SK-N-SH (cell line): ENCODE data around the gene MGST2. TPM values are rescaled to one million over a fixed set of nuclear protein-coding genes. Genes with fewer than 3 reads are reported as not detected.

Experiments used
- CTCF ChIA-PET: fragments of 300-600, 350-600 bp; formaldehyde crosslinking; extraction: SDS; loops from one replicate; lab custom pipeline; 2021; lab: Yijun Ruan, JAX
- POLR2A ChIA-PET: fragments of 350-600 bp; sonication (Branson Sonifier 250); formaldehyde crosslinking; extraction: SDS; loops from one replicate; lab custom pipeline; 2020; ENCODE audit warnings: antibody characterized with exemption, inconsistent platforms; lab: Yijun Ruan, JAX
- DNase-seq: peaks from one replicate; pipeline ENCODE4 v3.0.0; 2012
- H2AFZ ChIP-seq: fragments of 200-600 bp; sonication (generic); 2 replicates; pipeline ENCODE4 v1.8.1; 2016; ENCODE audit warnings: antibody characterized with exemption, mild to moderate bottlenecking, low read depth
- H3F3A ChIP-seq: fragments of 200-600 bp; sonication (generic); replicated peaks from 2 replicates; pipeline ENCODE3; 2016; ENCODE audit warnings: antibody characterized with exemption, mild to moderate bottlenecking; ENCODE audit not compliant: insufficient read depth
- H3K27ac ChIP-seq, 2 experiments: fragments of 200-500 bp in 1 of 2; fragments of 200-600 bp in 1 of 2; sonication (Bioruptor generic) in 1 of 2; sonication (generic), shearing (Covaris generic) in 1 of 2; 2 replicates each; pipeline versions ENCODE4 v1.5.1 to v1.6.1; 2014 to 2016; ENCODE audit warnings: low read depth in 2 of 2, inconsistent platforms in 1 of 2, low read length in 1 of 2, mild to moderate bottlenecking in 1 of 2, mixed read lengths in 1 of 2
- H3K27me3 ChIP-seq: fragments of 200-600 bp; sonication (generic), shearing (Covaris generic); 2 replicates; pipeline ENCODE4 v1.6.1; 2016; ENCODE audit warnings: mixed run types; ENCODE audit not compliant: insufficient read depth
- H3K36me3 ChIP-seq, 2 experiments: fragments of 200-500 bp in 1 of 2; fragments of 200-600 bp in 1 of 2; sonication (Bioruptor generic) in 1 of 2; sonication (generic) in 1 of 2; replicated peaks in 1 of 2; 2 replicates each; pipeline versions ENCODE3 to v1.5.1; 2014 to 2016; ENCODE audit warnings: low read length in 1 of 2, mild to moderate bottlenecking in 1 of 2; ENCODE audit not compliant: insufficient read depth in 2 of 2, control insufficient read depth in 1 of 2
- H3K4me1 ChIP-seq, 2 experiments: fragments of 200-500 bp in 1 of 2; fragments of 200-600 bp in 1 of 2; sonication (Bioruptor generic) in 1 of 2; sonication (generic), shearing (Covaris generic) in 1 of 2; 2 replicates each; pipeline versions ENCODE4 v1.5.1 to v1.6.1; 2014 to 2016; ENCODE audit warnings: low read depth in 1 of 2, low read length in 1 of 2, mixed run types in 1 of 2; ENCODE audit not compliant: insufficient read depth in 2 of 2, control insufficient read depth in 1 of 2
- H3K4me2 ChIP-seq: fragments of 200-600 bp; sonication (generic), shearing (Covaris generic); 2 replicates; pipeline ENCODE4 v1.6.1; 2017; ENCODE audit warnings: mixed run types
- H3K4me3 ChIP-seq, 2 experiments: fragments of 200-500 bp in 1 of 2; fragments of 200-600 bp in 1 of 2; sonication (Bioruptor generic) in 1 of 2; sonication (generic), shearing (Covaris generic) in 1 of 2; 2 replicates each; pipeline versions ENCODE4 v1.5.1 to v1.8.1; 2014 to 2016; ENCODE audit warnings: low read depth in 2 of 2, inconsistent platforms in 1 of 2, low read length in 1 of 2, mild to moderate bottlenecking in 1 of 2, mixed read lengths in 1 of 2, moderate library complexity in 1 of 2
- H3K79me2 ChIP-seq: fragments of 200-600 bp; sonication (generic); 2 replicates; pipeline ENCODE4 v1.8.1; 2017; ENCODE audit warnings: mild to moderate bottlenecking; ENCODE audit not compliant: insufficient read depth
- H3K9ac ChIP-seq: fragments of 200-600 bp; sonication (generic); 2 replicates; pipeline ENCODE4 v1.6.1; 2017; ENCODE audit warnings: mixed run types
- H3K9me2 ChIP-seq: fragments of 200-600 bp; sonication (generic); 2 replicates; pipeline ENCODE4 v1.6.1; 2017; ENCODE audit warnings: mixed run types
- H3K9me3 ChIP-seq: fragments of 200-600 bp; sonication (generic); 2 replicates; pipeline ENCODE4 v1.6.1; 2017; ENCODE audit warnings: mixed run types, mild to moderate bottlenecking, moderate library complexity
- H4K20me1 ChIP-seq: fragments of 200-600 bp; sonication (generic); 2 replicates; pipeline ENCODE4 v1.6.1; 2017; ENCODE audit warnings: mild to moderate bottlenecking, mixed run types; ENCODE audit not compliant: insufficient read depth
- CTCF ChIP-seq: fragments of 200-600 bp; sonication (generic); IDR thresholded peaks from 2 replicates; pipeline ENCODE4 v1.6.1; 2017; ENCODE audit warnings: antibody characterized with exemption, mild to moderate bottlenecking, moderate library complexity
- ELF1 ChIP-seq: IDR thresholded peaks from 2 replicates; pipeline ENCODE4 v1.4.0; 2012
- EZH2phosphoT487 ChIP-seq: fragments of 200-600 bp; sonication (generic); IDR thresholded peaks from 2 replicates; pipeline ENCODE4 v1.6.1; 2017; ENCODE audit warnings: low read depth, mixed run types, mild to moderate bottlenecking, antibody characterized with exemption, moderate library complexity, borderline replicate concordance
- FOXM1 ChIP-seq: IDR thresholded peaks from 2 replicates; pipeline ENCODE4 v1.4.0; 2012; ENCODE audit warnings: low read depth, mild to moderate bottlenecking
- GABPA ChIP-seq: IDR thresholded peaks from 2 replicates; pipeline ENCODE4 v1.4.0; 2012; ENCODE audit warnings: low read depth, mild to moderate bottlenecking
- GATA2 ChIP-seq: sonication (generic); formaldehyde crosslinking; IDR thresholded peaks from 2 replicates; pipeline ENCODE4 v1.5.0; 2020; ENCODE audit warnings: mild to moderate bottlenecking, missing genetic modification reagents
- JUND ChIP-seq: IDR thresholded peaks from 2 replicates; pipeline ENCODE4 v1.4.0; 2012
- MAX ChIP-seq: IDR thresholded peaks from 2 replicates; pipeline ENCODE4 v1.4.0; 2012; ENCODE audit warnings: low read depth
- MEF2A ChIP-seq: IDR thresholded peaks from 2 replicates; pipeline ENCODE4 v1.4.0; 2012; ENCODE audit warnings: low read depth, borderline replicate concordance
- NRF1 ChIP-seq: IDR thresholded peaks from 2 replicates; pipeline ENCODE4 v1.6.1; 2012; ENCODE audit warnings: low read depth, mild to moderate bottlenecking, low read length
- PBX3 ChIP-seq: IDR thresholded peaks from 2 replicates; pipeline ENCODE4; 2012
- POLR2AphosphoS5 ChIP-seq: IDR thresholded peaks from 2 replicates; pipeline ENCODE4 v1.6.1; 2012; ENCODE audit warnings: low read depth, low read length
- RAD21 ChIP-seq: IDR thresholded peaks from 2 replicates; pipeline ENCODE4 v1.6.1; 2012; ENCODE audit warnings: mild to moderate bottlenecking, low read length
- REST ChIP-seq: IDR thresholded peaks from 2 replicates; pipeline ENCODE4 v1.6.1; 2012; ENCODE audit warnings: mild to moderate bottlenecking, low read depth, low read length, moderate library complexity
- RFX5 ChIP-seq: IDR thresholded peaks from 2 replicates; pipeline ENCODE4 v1.6.1; 2012; ENCODE audit warnings: mild to moderate bottlenecking, improper control_type of control experiment, low read length
- RXRA ChIP-seq: IDR thresholded peaks from 2 replicates; pipeline ENCODE4 v1.4.0; 2012; ENCODE audit warnings: low read depth, mild to moderate bottlenecking, borderline replicate concordance
- SIN3A ChIP-seq: IDR thresholded peaks from 2 replicates; pipeline ENCODE4 v1.6.1; 2012; ENCODE audit warnings: low read depth, mild to moderate bottlenecking, low read length, moderate library complexity, borderline replicate concordance
- TAF1 ChIP-seq: IDR thresholded peaks from 2 replicates; pipeline ENCODE4 v1.6.1; 2012; ENCODE audit warnings: low read depth, mild to moderate bottlenecking, low read length, moderate library complexity, borderline replicate concordance
- USF2 ChIP-seq: fragments of 150-350 bp; IDR thresholded peaks from 2 replicates; pipeline ENCODE4 v1.6.1; 2017; ENCODE audit warnings: antibody characterized with exemption, low read length, low read depth, borderline replicate concordance
- YY1 ChIP-seq: IDR thresholded peaks from 2 replicates; pipeline ENCODE4 v1.4.0; 2012; ENCODE audit warnings: low read depth, mild to moderate bottlenecking
- WGBS: methylation state at CpG from one replicate; pipeline ENCODE4 v1.1.6; 2017; ENCODE audit warnings: low lambda C conversion rate; 5-methylcytosine and 5-hydroxymethylcytosine counted together
- polyA plus RNA-seq, 3 experiments: library from polyadenylated mRNA; depleted of rRNA; stranded (reverse); fragments of >200 nt; gene quantifications; 2 replicates each; pipeline ENCODE4 v1.2.3, GENCODE V29; 2012

Gene MGST2
- polyA plus RNA-seq, 1 of the 3 experiments (the other 2 are of a cell fraction): 26.5 TPM

GRCh38 chr4:139668036-139668435, 2.4 kb downstream of the MGST2 start:
- H3K9me2 ChIP-seq: no peaks in the 10 kb centered on the region
- no peaks in the 10 kb centered on the region for H3K27me3 ChIP-seq
- ChIA-PET POLR2A (no interaction called here), CTCF (interaction anchor here (1.0 to 7.0 kb wide), 2 partner anchors 9 to 14 kb away, joined by 3 to 77 read pairs; no protein-coding TSS in a partner anchor)
- no peak overlapping the region for H2AFZ ChIP-seq
- H4K20me1 ChIP-seq: no peaks in the 10 kb centered on the region
- 92% methylated on average over 2 of the region's 2 CpGs for WGBS
- no peak overlapping the region for H3K4me3 ChIP-seq
- H3K27ac ChIP-seq: no peak overlapping the region
- TF ChIP-seq TAF1 (no peak), RXRA (no peak), POLR2AphosphoS5 (no peak), YY1 (no peak), CTCF (no peak), MAX (no peak), RFX5 (no peak), USF2 (no peak), GATA2 (CRISPR knock-in tag) (no peak)
- H3F3A ChIP-seq: no peaks in the 10 kb centered on the region
- no peak overlapping the region for H3K4me2 ChIP-seq
- peaks cover 6 to 14% of the 10 kb centered on the region in 2 experiments; a peak in 2 of 4 replicates for H3K4me1 ChIP-seq
- H3K9me3 ChIP-seq: no peaks in the 10 kb centered on the region
- no peak for DNase-seq
- H3K36me3 ChIP-seq: no peaks in the 10 kb centered on the region
- H3K9ac ChIP-seq: no peak overlapping the region
- no peaks in the 10 kb centered on the region for H3K79me2 ChIP-seq

- no peaks in the 10 kb centered on the region for H4K20me1 ChIP-seq
- H3K9me2 ChIP-seq: no peaks in the 10 kb centered on the region
- H3K27ac ChIP-seq: no peak overlapping the region
- POLR2A ChIA-PET: no interaction called here
- no peaks in the 10 kb centered on the region for H3K27me3 ChIP-seq
- WGBS: 89% methylated on average over 4 of the region's 4 CpGs
- CTCF ChIA-PET: interaction anchor here (1.0 to 7.0 kb wide), 3 partner anchors 10 to 15 kb away, joined by 3 to 77 read pairs (median 6); no protein-coding TSS in a partner anchor
- no peak overlapping the region for H3K9ac ChIP-seq
- H2AFZ ChIP-seq: no peak overlapping the region
- no peaks in the 10 kb centered on the region for H3K36me3 ChIP-seq
- peaks cover 6 to 14% of the 10 kb centered on the region in 2 experiments; a peak in 2 of 4 replicates for H3K4me1 ChIP-seq
- no peak for DNase-seq
- H3F3A ChIP-seq: no peaks in the 10 kb centered on the region
- no peak overlapping the region for H3K4me3 ChIP-seq
- H3K9me3 ChIP-seq: no peaks in the 10 kb centered on the region
- no peak for TF ChIP-seq EZH2phosphoT487
- no peak for TF ChIP-seq SIN3A
- TF ChIP-seq FOXM1: no peak
- no peak for TF ChIP-seq GATA2 (CRISPR knock-in tag)
- no peak for TF ChIP-seq MEF2A
- TF ChIP-seq ELF1: no peak
- no peak for TF ChIP-seq RFX5
- no peak for TF ChIP-seq REST
- no peak for TF ChIP-seq TAF1
- no peak for TF ChIP-seq PBX3
- no peak for TF ChIP-seq YY1
- no peak for TF ChIP-seq GABPA
- no peak for TF ChIP-seq NRF1
- TF ChIP-seq RAD21: no peak
- no peak for TF ChIP-seq JUND
- H3K4me2 ChIP-seq: no peak overlapping the region
- H3K79me2 ChIP-seq: no peaks in the 10 kb centered on the region
Observed at GRCh38 chr4:139668658-139669201, 3.1 kb downstream of the MGST2 start.
